ENCODE results near the gene TEP1. TPM values are rescaled to one million over a fixed set of nuclear protein-coding genes. Genes with fewer than 3 reads are reported as not detected.
A peak's percentile ranks its signal among the peaks of the same experiment; 100 is the strongest.

TEP1 gene
- total and polyA plus RNA-seq, 2 of the 13 experiments (the other 11 are each of a cell fraction or from before 2014, with no cell fraction given), result 11.0 to 12.8 TPM

- TF ChIP-seq ZNF704 (CRISPR knock-in tag; IDR thresholded peaks at IDR 0.05; ENCODE audit: borderline replicate concordance) (no peak; the same call in 1 of the 2 replicates), SP140L (CRISPR knock-in tag; IDR thresholded peaks at IDR 0.05; ENCODE audit: borderline replicate concordance) (no peak), NFIB (CRISPR knock-in tag; IDR thresholded peaks at IDR 0.05; ENCODE audit: borderline replicate concordance) (no peak), ERF (CRISPR knock-in tag; IDR thresholded peaks at IDR 0.05) (peak; percentile 98), ZNF136 (CRISPR knock-in tag; IDR thresholded peaks at IDR 0.05; ENCODE audit: low read depth) (peak; percentile 70; the same call in 1 of the 2 replicates), ZNF567 (CRISPR knock-in tag; IDR thresholded peaks at IDR 0.05; ENCODE audit: borderline replicate concordance) (0 out of 2 replicates have a peak, but pooled peaks have one; percentile 72), ZSCAN9 (CRISPR knock-in tag; IDR thresholded peaks at IDR 0.05; ENCODE audit: borderline replicate concordance) (peak; percentile 97), NR2C2 (CRISPR knock-in tag; IDR thresholded peaks at IDR 0.05; ENCODE audit: borderline replicate concordance) (peak; percentile 89), HNF1B (CRISPR knock-in tag; IDR thresholded peaks at IDR 0.05) (peak; percentile 91), ZNF788 (CRISPR knock-in tag; IDR thresholded peaks at IDR 0.05; ENCODE audit: borderline replicate concordance) (peak; percentile 94; the same call in 1 of the 2 replicates), ZFP90 (CRISPR knock-in tag; IDR thresholded peaks at IDR 0.05; ENCODE audit: borderline replicate concordance) (no peak; the same call in 1 of the 2 replicates), ZNF362 (CRISPR knock-in tag; IDR thresholded peaks at IDR 0.05; ENCODE audit: borderline replicate concordance) (no peak), ZNF570 (CRISPR knock-in tag; IDR thresholded peaks at IDR 0.05; ENCODE audit: borderline replicate concordance) (peak; percentile 67; the same call in 1 of the 2 replicates), TRAFD1 (CRISPR knock-in tag; IDR thresholded peaks at IDR 0.05; ENCODE audit: borderline replicate concordance) (0 out of 2 replicates have a peak, but pooled peaks have one; percentile 51), IKZF1 (IDR thresholded peaks at IDR 0.05) (no peak), THAP9 (CRISPR knock-in tag; IDR thresholded peaks at IDR 0.05; ENCODE audit: borderline replicate concordance) (peak; percentile 71; the same call in 1 of the 2 replicates), PHF21A (CRISPR knock-in tag; IDR thresholded peaks at IDR 0.05) (peak; percentile 100), ZFAT (CRISPR knock-in tag; conservative IDR thresholded peaks at IDR 0.05) (no peak), ZNF589 (CRISPR knock-in tag; conservative IDR thresholded peaks at IDR 0.05) (no peak; the same call in 1 of the 2 replicates)
Measured at GRCh38 chr14:20461225-20462141, 48.2 kb upstream of the TEP1 start, which contains the start of gene PIP4P1 (continued).
